IPS DF 6.9 (cell line): ENCODE measurements around the gene AHRR.
"Not testable (repeated sequence)": the region's sequence is repeated elsewhere in the genome, so short reads cannot be mapped to it uniquely, and the experiment has no call there.

Source experiments
- DNase-seq: peaks from one replicate; pipeline ENCODE4 v3.0.0-alpha.2; 2013; ENCODE audit warnings: low read depth, low spot score
- H3K27ac ChIP-seq: one replicate; pipeline ENCODE4 v1.5.1; 2013; ENCODE audit warnings: low read length, control low read depth
- H3K27me3 ChIP-seq: 2 replicates; pipeline ENCODE4 v1.6.1; 2013; ENCODE audit warnings: mild to moderate bottlenecking, low read length; ENCODE audit not compliant: control insufficient read depth, insufficient read depth
- H3K36me3 ChIP-seq: 2 replicates; pipeline ENCODE4 v1.6.1; 2013; ENCODE audit warnings: low read length; ENCODE audit not compliant: control insufficient read depth, insufficient read depth
- H3K4me1 ChIP-seq: 2 replicates; pipeline ENCODE4 v1.6.1; 2013; ENCODE audit warnings: low read length; ENCODE audit not compliant: control insufficient read depth, insufficient read depth
- H3K4me3 ChIP-seq: 2 replicates; pipeline ENCODE4 v1.5.1; 2013; ENCODE audit warnings: mild to moderate bottlenecking, low read length
- H3K9me3 ChIP-seq: 2 replicates; pipeline ENCODE4 v1.6.1; 2013; ENCODE audit warnings: low read length, inconsistent platforms; ENCODE audit not compliant: control insufficient read depth, insufficient read depth
- WGBS: extraction: QIAGEN DNeasy Blood & Tissue Kit; methylation state at CpG from one replicate; pipeline ENCODE4 v1.1.7; 2013; ENCODE audit warnings: mixed read lengths, missing lambda C conversion rate; ENCODE audit not compliant: insufficient read length, insufficient coverage; 5-methylcytosine and 5-hydroxymethylcytosine counted together

AHRR gene

DNA sequence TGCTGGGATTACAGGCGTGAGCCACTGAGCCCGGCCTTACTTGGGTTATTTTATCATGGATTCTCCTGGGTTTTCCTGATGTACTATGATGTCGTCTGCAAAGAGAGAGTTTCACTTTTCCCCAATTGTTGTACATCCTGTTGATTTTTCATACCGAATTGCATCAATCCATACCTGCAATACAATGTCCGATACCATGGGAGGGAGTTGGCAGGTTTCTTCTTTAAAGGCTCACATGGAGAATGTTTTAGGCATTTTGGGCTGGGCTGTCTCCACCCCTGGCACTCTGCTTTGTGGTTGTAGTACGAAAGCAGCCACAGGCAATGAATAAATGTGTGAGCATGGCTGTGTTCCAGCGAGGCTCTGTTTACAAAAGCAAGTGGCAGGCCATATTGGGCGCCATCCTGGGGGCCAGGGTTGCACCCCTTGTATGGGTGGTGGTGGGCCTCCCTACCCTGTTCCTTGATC, 86.3 kb downstream of the AHRR start:
- H3K9me3 ChIP-seq = no peaks in the 10 kb centered on the region
- no peaks in the 10 kb centered on the region for H3K27me3 ChIP-seq
- no peaks in the 10 kb centered on the region for H3K36me3 ChIP-seq
- no peak overlapping the region for H3K4me3 ChIP-seq
- WGBS = no CpG with 5 or more reads among the region's 8 CpGs
- no peak for DNase-seq
- no peaks in the 10 kb centered on the region for H3K4me1 ChIP-seq
- H3K27ac ChIP-seq = no peak overlapping the region

- no CpG with 5 or more reads among the region's 2 CpGs for WGBS
- Histone ChIP-seq H3K4me1 (peaks cover 6% of the 10 kb centered on the region), H3K27ac (no peak overlapping the region)
These were observed 89.5 kb downstream of the AHRR start for GRCh38 chr5:410911-411517.

DNA sequence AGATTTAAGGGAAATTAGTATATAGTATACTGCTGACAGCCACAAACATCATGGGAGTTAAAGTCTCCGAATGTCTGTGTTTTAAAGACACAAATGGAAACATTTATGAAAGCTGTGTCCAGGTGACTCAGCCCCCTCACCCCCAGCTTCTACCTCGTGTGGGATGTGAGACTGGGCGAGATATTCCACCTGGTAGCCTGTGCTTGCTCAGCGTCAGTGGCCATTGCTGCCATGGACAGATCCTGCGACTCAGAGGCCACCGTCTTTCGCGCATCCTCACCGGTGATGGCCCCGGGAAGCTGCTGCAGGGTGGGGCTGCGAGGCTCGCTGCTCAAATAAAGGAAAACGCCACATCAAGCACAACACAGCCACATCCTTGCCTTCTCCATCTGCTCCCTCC, 90.2 kb downstream of the AHRR start:
- DNase-seq = no peak
- no peak overlapping the region for H3K27ac ChIP-seq
- no CpG with 5 or more reads among the region's 13 CpGs for WGBS
- H3K27me3 ChIP-seq = no peaks in the 10 kb centered on the region
- no peak overlapping the region for H3K4me3 ChIP-seq
- H3K36me3 ChIP-seq = no peaks in the 10 kb centered on the region
- peaks cover 7% of the 10 kb centered on the region for H3K4me1 ChIP-seq
- H3K9me3 ChIP-seq = no peaks in the 10 kb centered on the region

More at GRCh38 chr5:410911-411517, 89.5 kb downstream of the AHRR start:
- Histone ChIP-seq H3K27me3 (no peaks in the 10 kb centered on the region), H3K4me3 (no peak overlapping the region), H3K36me3 (no peaks in the 10 kb centered on the region), H3K9me3 (no peaks in the 10 kb centered on the region)
- no peak for DNase-seq

DNA sequence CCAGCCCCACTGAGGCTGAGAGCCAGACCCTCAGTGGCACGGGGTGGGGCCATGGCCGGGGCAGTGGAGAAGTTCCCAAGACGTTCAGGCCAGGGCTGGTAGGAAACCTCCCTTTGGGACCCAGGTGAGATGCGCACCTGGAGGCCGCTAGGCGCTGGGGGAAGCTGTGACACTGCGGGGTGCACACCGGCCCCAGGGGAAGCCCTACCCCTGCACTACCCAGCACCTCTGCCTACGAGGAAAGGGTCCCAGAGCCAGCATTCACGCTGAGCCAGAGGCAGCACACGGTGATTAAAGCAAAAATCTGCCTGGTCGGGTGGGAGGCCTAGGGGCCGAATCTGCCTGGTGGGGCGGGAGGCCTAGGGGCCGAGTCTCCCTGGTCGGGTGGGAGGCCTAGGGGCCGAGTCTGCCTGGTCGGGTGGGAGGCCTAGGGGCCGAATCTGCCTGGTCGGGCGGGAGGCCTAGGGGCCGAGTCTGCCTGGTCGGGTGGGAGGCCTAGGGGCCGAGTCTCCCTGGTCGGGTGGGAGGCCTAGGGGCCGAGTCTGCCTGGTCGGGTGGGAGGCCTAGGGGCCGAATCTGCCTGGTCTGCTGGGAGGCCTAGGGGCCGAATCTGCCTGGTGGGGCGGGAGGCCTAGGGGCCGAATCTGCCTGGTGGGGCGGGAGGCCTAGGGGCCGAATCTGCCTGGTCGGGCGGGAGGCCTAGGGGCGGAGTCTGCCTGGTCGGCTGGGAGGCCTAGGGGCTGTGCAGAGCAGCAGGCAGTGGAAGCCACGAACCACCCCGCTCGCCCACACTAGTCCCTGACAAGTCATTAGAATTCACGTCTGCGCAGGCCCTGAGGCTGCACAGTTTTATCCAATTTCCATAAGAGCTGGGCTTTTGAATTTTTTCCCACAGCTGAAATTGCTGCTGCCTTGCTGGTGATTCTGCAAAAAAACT, 93.7 kb downstream of the AHRR start:
- H3K36me3 ChIP-seq, DNase-seq, H3K4me1 ChIP-seq, H3K27ac ChIP-seq, H3K4me3 ChIP-seq, H3K9me3 ChIP-seq, H3K27me3 ChIP-seq: not testable (repeated sequence)
- WGBS = no CpG with 5 or more reads among the region's 42 CpGs

- no peaks in the 10 kb centered on the region for H3K27me3 ChIP-seq
- H3K9me3 ChIP-seq = no peaks in the 10 kb centered on the region
- no peak for DNase-seq
- peaks cover 8% of the 10 kb centered on the region for H3K4me1 ChIP-seq
- WGBS = no CpG with 5 or more reads among the region's 24 CpGs
- no peak overlapping the region for H3K27ac ChIP-seq
- H3K36me3 ChIP-seq = no peaks in the 10 kb centered on the region
- H3K4me3 ChIP-seq = no peak overlapping the region
These were observed 94.6 kb downstream of the AHRR start for GRCh38 chr5:415928-416635.

DNA sequence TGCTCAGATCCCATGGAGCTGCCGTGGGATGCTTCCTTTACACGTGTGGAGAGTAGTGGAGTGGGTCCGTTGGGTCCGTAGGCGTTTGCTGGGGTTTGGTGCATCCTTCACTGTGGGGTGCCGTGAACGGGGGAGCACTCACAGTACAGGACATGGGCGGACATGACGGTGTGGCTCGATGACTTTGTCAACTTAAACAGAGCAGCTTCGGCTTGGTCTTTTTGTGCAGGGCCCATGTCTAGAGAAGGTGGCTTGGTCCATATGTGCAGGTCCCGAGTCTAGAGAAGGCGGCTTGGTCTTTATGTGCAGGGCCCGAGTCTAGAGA, 95.1 kb downstream of the AHRR start:
- no peak for DNase-seq
- no peak overlapping the region for H3K27ac ChIP-seq
- no peaks in the 10 kb centered on the region for H3K36me3 ChIP-seq
- no peaks in the 10 kb centered on the region for H3K27me3 ChIP-seq
- no peak overlapping the region for H3K4me3 ChIP-seq
- H3K9me3 ChIP-seq = no peaks in the 10 kb centered on the region
- peaks cover 8% of the 10 kb centered on the region for H3K4me1 ChIP-seq
- WGBS = no CpG with 5 or more reads among the region's 14 CpGs

DNA sequence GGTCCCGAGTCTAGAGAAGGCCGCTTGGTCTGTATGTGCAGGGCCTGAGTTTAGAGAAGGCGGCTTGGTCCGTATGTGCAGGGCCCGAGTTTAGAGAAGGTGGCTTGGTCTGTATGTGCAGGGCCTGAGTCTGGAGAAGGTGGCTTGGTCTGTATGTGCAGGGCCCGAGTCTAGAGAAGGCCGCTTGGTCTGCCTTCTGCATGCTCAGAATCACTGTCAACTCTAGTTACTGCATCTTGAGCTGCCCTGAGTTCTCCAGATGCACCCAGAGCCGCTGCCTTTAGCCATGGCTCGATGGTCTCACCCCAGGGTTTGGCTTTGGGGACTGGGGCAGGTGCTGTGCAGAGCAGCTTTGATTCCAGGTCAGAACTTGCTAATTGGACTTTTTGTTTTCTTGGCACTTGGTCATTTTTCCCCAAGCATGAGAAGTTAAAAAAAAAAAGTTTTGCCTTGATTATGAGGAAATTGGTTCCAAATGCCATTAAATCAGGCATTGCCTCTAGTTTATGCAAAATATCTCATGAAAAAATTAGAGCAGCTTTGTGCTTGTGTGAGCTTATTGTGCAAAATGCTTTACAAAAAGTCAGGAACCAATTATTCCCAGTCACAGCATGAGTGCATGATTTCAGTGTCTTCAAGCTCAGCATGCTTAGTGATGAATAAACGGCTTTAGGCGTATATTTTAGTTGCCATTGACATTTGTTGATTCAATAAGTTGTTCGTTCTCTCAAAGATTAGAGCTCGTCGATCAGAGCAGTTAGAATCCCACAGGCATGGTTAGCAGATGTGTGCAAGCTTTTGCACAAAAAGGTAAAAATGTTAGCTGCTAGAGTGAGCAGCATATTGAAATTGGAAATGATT, 96.0 kb downstream of the AHRR start:
- WGBS = no CpG with 5 or more reads among the region's 14 CpGs
- peaks cover 8% of the 10 kb centered on the region for H3K4me1 ChIP-seq
- no peak for DNase-seq
- no peak overlapping the region for H3K27ac ChIP-seq
- no peaks in the 10 kb centered on the region for H3K9me3 ChIP-seq
- H3K36me3 ChIP-seq = no peaks in the 10 kb centered on the region
- no peaks in the 10 kb centered on the region for H3K27me3 ChIP-seq
- H3K4me3 ChIP-seq = no peak overlapping the region

DNA sequence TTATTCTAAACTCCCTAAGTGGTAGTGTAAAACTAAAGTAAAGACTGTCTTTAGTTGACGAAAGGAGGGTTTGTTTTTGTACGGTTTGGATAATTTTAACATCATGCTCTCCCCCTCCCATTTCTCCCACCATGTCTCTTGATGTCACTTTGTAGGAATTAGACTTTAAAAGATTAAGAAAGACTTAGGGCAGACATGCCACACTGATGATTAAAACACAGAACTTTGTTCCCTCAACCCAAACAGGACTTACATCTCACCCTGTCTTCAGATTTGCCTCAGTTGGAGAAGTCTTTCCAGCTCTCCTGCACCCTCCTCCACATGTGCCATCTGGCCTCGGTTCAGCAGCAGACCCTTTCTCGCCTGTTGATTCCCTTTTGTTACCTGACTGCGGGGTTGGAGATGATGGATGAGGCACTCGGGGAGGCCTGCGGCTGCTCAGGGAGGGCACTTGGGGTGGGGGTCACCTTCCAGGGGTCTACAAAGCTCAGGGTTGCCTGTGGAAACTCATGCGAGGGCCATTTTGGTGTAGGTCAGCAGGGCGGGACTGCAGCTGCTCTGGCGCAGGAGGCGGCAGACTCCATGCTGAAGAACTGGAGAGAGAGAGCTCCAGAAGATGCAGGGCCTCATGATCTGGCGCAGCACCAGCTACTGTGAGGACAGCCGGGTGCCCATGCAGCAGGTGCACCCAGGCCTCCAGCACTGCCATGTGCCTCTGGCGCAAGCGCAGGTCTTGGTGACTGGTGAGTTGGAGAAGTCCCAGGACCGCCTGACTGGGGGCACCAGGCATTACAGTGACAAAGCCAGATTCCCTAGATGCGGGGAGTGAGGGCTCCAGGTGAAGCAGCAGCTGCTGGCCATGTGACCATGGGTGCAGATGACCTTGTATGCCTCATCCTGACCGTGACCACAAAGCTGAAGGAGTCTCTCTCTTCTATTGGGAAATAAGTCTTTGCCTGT, 96.9 kb downstream of the AHRR start:
- H3K27me3 ChIP-seq = no peaks in the 10 kb centered on the region
- no peak overlapping the region for H3K27ac ChIP-seq
- H3K36me3 ChIP-seq = no peaks in the 10 kb centered on the region
- peaks cover 8% of the 10 kb centered on the region for H3K4me1 ChIP-seq
- H3K4me3 ChIP-seq = no peak overlapping the region
- no peaks in the 10 kb centered on the region for H3K9me3 ChIP-seq
- DNase-seq = no peak
- WGBS = no CpG with 5 or more reads among the region's 18 CpGs

GRCh38 chr5:419970-420369, 98.5 kb downstream of the AHRR start:
- Histone ChIP-seq H3K27ac (no peak overlapping the region), H3K4me3 (no peak overlapping the region), H3K27me3 (no peaks in the 10 kb centered on the region), H3K4me1 (peaks cover 5% of the 10 kb centered on the region), H3K36me3 (no peaks in the 10 kb centered on the region), H3K9me3 (no peaks in the 10 kb centered on the region)
- DNase-seq = no peak
- WGBS = no CpG with 5 or more reads among the region's 12 CpGs
